ENCODE results near the gene MCCD1. TPM values are rescaled to one million over a fixed set of nuclear protein-coding genes. Genes with fewer than 3 reads are reported as not detected.
A peak's percentile ranks its signal among the peaks of the same experiment; 100 is the strongest.

Gene MCCD1
- total and polyA plus RNA-seq, 2 of the 13 experiments (the other 11 are each of a cell fraction or from before 2014, with no cell fraction given): 0.15 TPM; not detected in 1

- peak; percentile 85 for TF ChIP-seq ZHX2 (IDR thresholded peaks at IDR 0.05; ENCODE audit: low read depth)
- peak; percentile 96; the same call in 1 of the 2 replicates for TF ChIP-seq ZHX2 (CRISPR knock-in tag; IDR thresholded peaks at IDR 0.05; ENCODE audit: borderline replicate concordance)
- peak; percentile 96 for TF ChIP-seq HDAC6 (IDR thresholded peaks at IDR 0.05; ENCODE audit: low read depth, low read length)
- peak; percentile 87 for TF ChIP-seq MED13 (CRISPR knock-in tag; IDR thresholded peaks at IDR 0.05)
- TF ChIP-seq ZNF546 (CRISPR knock-in tag; conservative IDR thresholded peaks at IDR 0.05): peak; percentile 88
- peak; percentile 82 for TF ChIP-seq ZBTB43 (CRISPR knock-in tag; conservative IDR thresholded peaks at IDR 0.05)
- peak; percentile 28; the same call in 1 of the 2 replicates for TF ChIP-seq FOXM1 (CRISPR knock-in tag; IDR thresholded peaks at IDR 0.05)
- peak; percentile 21; the same call in 1 of the 2 replicates for TF ChIP-seq ZNF230 (CRISPR knock-in tag; IDR thresholded peaks at IDR 0.05)
- 0 out of 2 replicates have a peak, but pooled peaks have one; percentile 89 for TF ChIP-seq ZNF790 (CRISPR knock-in tag; IDR thresholded peaks at IDR 0.05; ENCODE audit: borderline replicate concordance)
- TF ChIP-seq ZMYM3 (CRISPR knock-in tag; IDR thresholded peaks at IDR 0.05): no peak; the same call in 1 of the 2 replicates
- peak; percentile 43 for TF ChIP-seq TMF1 (CRISPR knock-in tag; IDR thresholded peaks at IDR 0.05; ENCODE audit: low read depth)
- peak; percentile 98 for TF ChIP-seq SRY (CRISPR knock-in tag; IDR thresholded peaks at IDR 0.05)
- peak; percentile 97 for TF ChIP-seq HOXA3 (CRISPR knock-in tag; IDR thresholded peaks at IDR 0.05)
- no peak for TF ChIP-seq REPIN1 (CRISPR knock-in tag; IDR thresholded peaks at IDR 0.05; ENCODE audit: borderline replicate concordance, low read depth)
- no peak for TF ChIP-seq RFX1 (IDR thresholded peaks at IDR 0.05)
- peak; percentile 100 for TF ChIP-seq ZZZ3 (CRISPR knock-in tag; IDR thresholded peaks at IDR 0.05; ENCODE audit: borderline replicate concordance)
- no peak for TF ChIP-seq IRF1 (CRISPR knock-in tag; IDR thresholded peaks at IDR 0.05; ENCODE audit: low read depth)
- no peak for TF ChIP-seq ZUFSP (CRISPR knock-in tag; IDR thresholded peaks at IDR 0.05; ENCODE audit: borderline replicate concordance)
- TF ChIP-seq RXRB (CRISPR knock-in tag; IDR thresholded peaks at IDR 0.05; ENCODE audit: borderline replicate concordance): peak; percentile 81
Observed at GRCh38 chr6:31541658-31542521, 13.1 kb downstream of the MCCD1 start, which contains the start of gene DDX39B (continued).

Data from HepG2 (cell line).